ENCODE measurements around the gene ZMYM5.

GRCh38 chr13:19838865-19839275, 24.6 kb downstream of the ZMYM5 start:
- TF ChIP-seq POLR2AphosphoS5 (IDR thresholded peaks at IDR 0.05; ENCODE audit: low read depth, low read length) (no peak), POLR2A (IDR thresholded peaks at IDR 0.05; ENCODE audit: low read depth, low read length) (no peak), TAF1 (IDR thresholded peaks at IDR 0.05; ENCODE audit: borderline replicate concordance, low read depth, low read length) (no peak)
